HCT116 (cell line): ENCODE data around the gene LASP1NB.

ENCODE experiments used
- ATAC-seq: fragments of 200-7000 bp; cut with Tn5 transposase; 2 replicates; pipeline ENCODE4 v1.9.1; 2020; ENCODE audit warnings: mild to moderate bottlenecking, moderate library complexity
- BruUV-seq: library from RNA; stranded (reverse); fragments of 400-500 nt; replicated peaks from 2 replicates; lab custom pipeline; 2021; lab: Mats Ljungman, UMichigan
- CTCF ChIA-PET: fragments of 300-600 bp; sonication (Branson Sonifier 250); formaldehyde crosslinking; loops from one replicate; lab custom pipeline; 2021; ENCODE audit warnings: antibody characterized with exemption; lab: Charles Lee
- POLR2A ChIA-PET: fragments of 300-600, 350-600 bp; sonication (Branson Sonifier 250); formaldehyde crosslinking; loops from one replicate; lab custom pipeline; 2021; ENCODE audit warnings: antibody characterized with exemption; lab: Charles Lee
- RAD21 ChIA-PET, 2 experiments: fragments of 300-600 bp; sonication (Branson Sonifier 250); formaldehyde crosslinking; loops; one replicate each; lab custom pipeline; 2023; ENCODE audit warnings: low total read pairs in 2 of 2; ENCODE audit not compliant: uncharacterized antibody in 2 of 2, unreplicated experiment in 2 of 2, low non-redundant PET in 1 of 2; lab: Charles Lee
- DNase-seq: peaks from one replicate; pipeline ENCODE4 v3.0.0-alpha.2; 2010; ENCODE audit warnings: low read depth, low spot score
- H2AFZ ChIP-seq: fragments of 200-600 bp; shearing (Covaris generic), sonication (generic); 2 replicates; pipeline ENCODE4 v1.6.1; 2017; ENCODE audit warnings: low read depth, mixed run types, mixed read lengths, antibody characterized with exemption, low read length; ENCODE audit not compliant: poor library complexity, severe bottlenecking
- H3K27ac ChIP-seq: 2 replicates; pipeline ENCODE4 v1.5.1; 2012; ENCODE audit warnings: low read depth, low read length
- H3K27me3 ChIP-seq: fragments of 200-600 bp; sonication (generic); 2 replicates; pipeline ENCODE4 v1.6.1; 2016; ENCODE audit warnings: mixed run types, low read length, mixed read lengths; ENCODE audit not compliant: insufficient read depth
- H3K36me3 ChIP-seq, 2 experiments: fragments of 200-500 bp in 1 of 2; fragments of 200-600 bp in 1 of 2; sonication (Bioruptor generic) in 1 of 2; sonication (generic) in 1 of 2; 2 replicates each; pipeline versions ENCODE4 v1.5.1 to v1.6.1; 2014 to 2016; ENCODE audit warnings: low read length in 2 of 2, inconsistent platforms in 1 of 2, mixed read lengths in 1 of 2, mixed run types in 1 of 2; ENCODE audit not compliant: insufficient read depth in 2 of 2, control insufficient read depth in 1 of 2
- H3K4me1 ChIP-seq, 2 experiments: fragments of 200-600 bp in 1 of 2; sonication (generic) in 1 of 2; 2 replicates each; pipeline versions ENCODE4 v1.5.1 to v1.6.1; 2012 to 2017; ENCODE audit warnings: low read length in 2 of 2, inconsistent platforms in 1 of 2, mild to moderate bottlenecking in 1 of 2, mixed read lengths in 1 of 2, mixed run types in 1 of 2, moderate library complexity in 1 of 2; ENCODE audit not compliant: insufficient read depth in 2 of 2, control insufficient read depth in 1 of 2
- H3K4me2 ChIP-seq: fragments of 200-600 bp; sonication (generic); 2 replicates; pipeline ENCODE4 v1.6.1; 2017; ENCODE audit warnings: mixed run types, low read length, mixed read lengths
- H3K4me3 ChIP-seq, 2 experiments: fragments of 200-600 bp in 1 of 2; sonication (generic) in 1 of 2; replicated peaks in 1 of 2; 2 replicates each; pipeline ENCODE4 v1.5.1; 2011 to 2016; ENCODE audit warnings: low read length in 2 of 2, control low read depth in 1 of 2, low read depth in 1 of 2, mild to moderate bottlenecking in 1 of 2, mixed read lengths in 1 of 2, mixed run types in 1 of 2
- H3K79me2 ChIP-seq: fragments of 200-600 bp; sonication (generic); 2 replicates; pipeline ENCODE4 v1.6.1; 2017; ENCODE audit warnings: mild to moderate bottlenecking, mixed run types, low read length, moderate library complexity, mixed read lengths; ENCODE audit not compliant: insufficient read depth
- H3K9ac ChIP-seq: fragments of 200-600 bp; sonication (generic); 2 replicates; pipeline ENCODE4 v1.6.1; 2016; ENCODE audit warnings: low read length, mixed read lengths
- H3K9me2 ChIP-seq: fragments of 200-600 bp; sonication (generic), shearing (Covaris generic); 2 replicates; pipeline ENCODE4 v1.6.1; 2017; ENCODE audit warnings: mixed run types, mild to moderate bottlenecking, moderate library complexity; ENCODE audit not compliant: insufficient read depth
- H3K9me3 ChIP-seq, 2 experiments: fragments of 200-500 bp in 1 of 2; fragments of 200-600 bp in 1 of 2; sonication (Bioruptor generic) in 1 of 2; sonication (generic) in 1 of 2; 2 replicates each; pipeline ENCODE4 v1.6.1; 2014 to 2017; ENCODE audit warnings: low read length in 2 of 2, mixed read lengths in 2 of 2, inconsistent platforms in 1 of 2, low read depth in 1 of 2, mild to moderate bottlenecking in 1 of 2, mixed run types in 1 of 2, moderate library complexity in 1 of 2; ENCODE audit not compliant: control insufficient read depth in 1 of 2, insufficient read depth in 1 of 2
- H4K20me1 ChIP-seq: fragments of 200-600 bp; sonication (generic), shearing (Covaris generic); 2 replicates; pipeline ENCODE4 v1.6.1; 2017; ENCODE audit warnings: mixed run types, mild to moderate bottlenecking, moderate library complexity; ENCODE audit not compliant: insufficient read depth
- EZH2phosphoT487 ChIP-seq: fragments of 200-600 bp; IDR thresholded peaks from 2 replicates; pipeline ENCODE4 v1.6.1; 2018; ENCODE audit warnings: antibody characterized with exemption, borderline replicate concordance
- FOSL1 ChIP-seq: IDR thresholded peaks from 2 replicates; pipeline ENCODE4 v1.6.1; 2012; ENCODE audit warnings: low read depth
- POLR2AphosphoS5 ChIP-seq: IDR thresholded peaks from 2 replicates; pipeline ENCODE4 v1.6.1; 2011; ENCODE audit warnings: mild to moderate bottlenecking, low read depth, low read length, moderate library complexity
- REST ChIP-seq: IDR thresholded peaks from 2 replicates; pipeline ENCODE4 v1.6.1; 2012; ENCODE audit warnings: low read depth
- TCF7L2 ChIP-seq: IDR thresholded peaks from 2 replicates; pipeline ENCODE4 v1.7.0; 2011; ENCODE audit warnings: borderline replicate concordance, inconsistent platforms; ENCODE audit not compliant: insufficient read depth, insufficient read length; ENCODE audit errors: extremely low read depth
- ZNF274 ChIP-seq: fragments of 200-500 bp; sonication (Bioruptor generic); IDR thresholded peaks from 2 replicates; pipeline ENCODE4 v1.6.1; 2014; ENCODE audit warnings: mild to moderate bottlenecking, low read depth, low read length, inconsistent platforms
- intact Hi-C: fragments of 100-400 bp; cut with micrococcal nuclease; formaldehyde crosslinking; loops from 2 replicates; pipeline ENCODE4 v1.10.0; 2022
- TF ChIP-seq, protein P1 (sequence below): IDR thresholded peaks from 2 replicates; pipeline ENCODE4 v1.6.1; 2012

The LASP1NB gene

GRCh38 chr17:38943607-38944006, 18.2 kb downstream of the LASP1NB start:
- ATAC-seq (no peak), DNase-seq (no peak)
- Histone ChIP-seq H3K27ac (no peak overlapping the region), H3K9me3 (no peaks in the 10 kb centered on the region), H3K4me1 (no peaks in the 10 kb centered on the region), H3K4me3 (no peak overlapping the region), H3K9ac (no peak overlapping the region), H3K4me2 (no peak overlapping the region), H2AFZ (no peak overlapping the region), H3K36me3 (no peaks in the 10 kb centered on the region), H3K9me2 (no peaks in the 10 kb centered on the region), H4K20me1 (no peaks in the 10 kb centered on the region), H3K79me2 (no peaks in the 10 kb centered on the region), H3K27me3 (no peaks in the 10 kb centered on the region)
- intact Hi-C loops = no loop called here
- TF ChIP-seq, protein P1, sequence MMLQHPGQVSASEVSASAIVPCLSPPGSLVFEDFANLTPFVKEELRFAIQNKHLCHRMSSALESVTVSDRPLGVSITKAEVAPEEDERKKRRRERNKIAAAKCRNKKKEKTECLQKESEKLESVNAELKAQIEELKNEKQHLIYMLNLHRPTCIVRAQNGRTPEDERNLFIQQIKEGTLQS = no peak
- TF ChIP-seq POLR2AphosphoS5 (no peak), ZNF274 (no peak), FOSL1 (no peak), REST (no peak), EZH2phosphoT487 (no peak), TCF7L2 (no peak)
- ChIA-PET POLR2A (no interaction called here), CTCF (interaction anchor here (0.6 kb wide), 1 partner anchor 159 kb away, joined by 3 read pairs; no protein-coding TSS in a partner anchor), RAD21 (no interaction called here)
- no TSS peak for BruUV-seq
